Calu3 (cell line): ENCODE data around the gene USB1. TPM values are rescaled to one million over a fixed set of nuclear protein-coding genes. Genes with fewer than 3 reads are reported as not detected.

Experiments used
- BruUV-seq: library from RNA; stranded (reverse); fragments of 400-500 nt; replicated peaks from 2 replicates; lab custom pipeline; 2021; lab: Mats Ljungman, UMichigan
- CTCF ChIA-PET: fragments of 300-600 bp; sonication (Branson Sonifier 250); formaldehyde crosslinking; loops from one replicate; lab custom pipeline; 2022; ENCODE audit warnings: antibody characterized with exemption; lab: Charles Lee
- DNase-seq: peaks from one replicate; pipeline ENCODE4 v3.0.0; 2022
- H3K27ac Mint-ChIP-seq: one replicate; pipeline ENCODE4 v1.8.0; 2022; ENCODE audit warnings: mixed read lengths; ENCODE audit not compliant: unreplicated experiment
- H3K27me3 Mint-ChIP-seq: one replicate; pipeline ENCODE4 v1.8.0; 2022; ENCODE audit warnings: mixed read lengths; ENCODE audit not compliant: unreplicated experiment
- H3K36me3 Mint-ChIP-seq: one replicate; pipeline ENCODE4 v1.8.0; 2022; ENCODE audit warnings: mild to moderate bottlenecking, moderate library complexity, mixed read lengths; ENCODE audit not compliant: insufficient read depth, unreplicated experiment
- H3K4me1 Mint-ChIP-seq: one replicate; pipeline ENCODE4 v1.8.0; 2022; ENCODE audit warnings: mild to moderate bottlenecking, low read depth, mixed read lengths; ENCODE audit not compliant: unreplicated experiment
- H3K4me3 Mint-ChIP-seq: one replicate; pipeline ENCODE4 v1.8.0; 2022; ENCODE audit warnings: mild to moderate bottlenecking, low read depth, moderate library complexity, mixed read lengths; ENCODE audit not compliant: unreplicated experiment
- H3K9me3 Mint-ChIP-seq: one replicate; pipeline ENCODE4 v1.8.0; 2022; ENCODE audit warnings: low read depth, mixed read lengths; ENCODE audit not compliant: unreplicated experiment
- intact Hi-C: fragments of 100-400 bp; cut with micrococcal nuclease; formaldehyde crosslinking; loops from one replicate; pipeline ENCODE4 v1.10.0; 2022; ENCODE audit not compliant: unreplicated experiment
- total RNA-seq: library from RNA; stranded (reverse); gene quantifications from 2 replicates; pipeline ENCODE4 v1.2.3, GENCODE V29; 2022
- TF ChIP-seq, protein P1 (sequence below): fragments of 200-600 bp; IDR thresholded peaks from one replicate; pipeline ENCODE4 v1.8.0; 2022; ENCODE audit warnings: antibody characterized with exemption; ENCODE audit not compliant: unreplicated experiment

USB1 gene
- total RNA-seq, 1 experiment from 2014 or later = 59.3 TPM

DNA sequence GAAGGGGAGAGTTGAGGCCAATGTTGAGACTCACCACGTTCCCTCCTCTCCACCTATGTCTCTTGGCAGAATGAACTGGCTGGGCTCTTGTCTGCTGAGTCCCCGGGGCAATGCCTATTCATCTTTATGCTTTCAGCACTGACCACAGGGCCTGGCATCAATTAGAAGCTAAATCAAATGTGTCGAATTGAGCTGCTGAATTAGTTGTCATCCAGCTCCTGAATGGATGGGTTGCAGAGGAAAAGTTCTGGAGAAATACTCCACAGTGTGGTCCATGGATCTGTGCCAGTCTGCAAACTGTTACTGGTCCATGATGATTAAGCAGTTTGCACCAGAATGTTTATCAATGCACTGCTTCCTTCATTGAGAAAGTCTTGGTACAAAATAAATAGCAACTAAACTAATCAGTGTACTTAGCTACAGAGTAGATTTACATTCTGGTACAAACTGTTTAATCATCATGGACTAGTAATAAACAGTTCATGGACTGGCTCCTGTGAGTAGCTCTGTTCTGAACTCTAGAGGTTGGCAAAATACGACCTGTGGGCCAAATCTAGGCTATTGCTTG, 34.9 kb upstream of the USB1 start:
- no peaks in the 10 kb centered on the region for H3K4me1 Mint-ChIP-seq
- no peak for DNase-seq
- H3K27me3 Mint-ChIP-seq = peaks cover 63% of the 10 kb centered on the region
- CTCF ChIA-PET = interaction anchor here (0.5 to 0.8 kb wide), 2 partner anchors 28 to 34 kb away, joined by 3 to 4 read pairs; no protein-coding TSS in a partner anchor
- intact Hi-C loops = no loop called here
- no peaks in the 10 kb centered on the region for H3K36me3 Mint-ChIP-seq
- H3K4me3 Mint-ChIP-seq = no peak overlapping the region
- BruUV-seq = no TSS peak
- TF ChIP-seq, protein P1, sequence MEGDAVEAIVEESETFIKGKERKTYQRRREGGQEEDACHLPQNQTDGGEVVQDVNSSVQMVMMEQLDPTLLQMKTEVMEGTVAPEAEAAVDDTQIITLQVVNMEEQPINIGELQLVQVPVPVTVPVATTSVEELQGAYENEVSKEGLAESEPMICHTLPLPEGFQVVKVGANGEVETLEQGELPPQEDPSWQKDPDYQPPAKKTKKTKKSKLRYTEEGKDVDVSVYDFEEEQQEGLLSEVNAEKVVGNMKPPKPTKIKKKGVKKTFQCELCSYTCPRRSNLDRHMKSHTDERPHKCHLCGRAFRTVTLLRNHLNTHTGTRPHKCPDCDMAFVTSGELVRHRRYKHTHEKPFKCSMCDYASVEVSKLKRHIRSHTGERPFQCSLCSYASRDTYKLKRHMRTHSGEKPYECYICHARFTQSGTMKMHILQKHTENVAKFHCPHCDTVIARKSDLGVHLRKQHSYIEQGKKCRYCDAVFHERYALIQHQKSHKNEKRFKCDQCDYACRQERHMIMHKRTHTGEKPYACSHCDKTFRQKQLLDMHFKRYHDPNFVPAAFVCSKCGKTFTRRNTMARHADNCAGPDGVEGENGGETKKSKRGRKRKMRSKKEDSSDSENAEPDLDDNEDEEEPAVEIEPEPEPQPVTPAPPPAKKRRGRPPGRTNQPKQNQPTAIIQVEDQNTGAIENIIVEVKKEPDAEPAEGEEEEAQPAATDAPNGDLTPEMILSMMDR = no peak
- no peak overlapping the region for H3K27ac Mint-ChIP-seq
- no peaks in the 10 kb centered on the region for H3K9me3 Mint-ChIP-seq

- intact Hi-C loops = no loop called here
- Mint-ChIP-seq H3K9me3 (no peaks in the 10 kb centered on the region), H3K36me3 (no peaks in the 10 kb centered on the region), H3K4me1 (no peaks in the 10 kb centered on the region), H3K27me3 (peaks cover 63% of the 10 kb centered on the region), H3K4me3 (no peak overlapping the region), H3K27ac (no peak overlapping the region)
- no TSS peak for BruUV-seq
- TF ChIP-seq, protein P1 = no peak
- CTCF ChIA-PET = interaction anchor here (0.8 kb wide), 1 partner anchor 27 kb away, joined by 3 read pairs; no protein-coding TSS in a partner anchor
- DNase-seq = no peak
Measured at GRCh38 chr16:57966986-57967385, 34.2 kb upstream of the USB1 start.

- TF ChIP-seq, protein P1 = no peak
- CTCF ChIA-PET = no interaction called here
- no peak for DNase-seq
- BruUV-seq = no TSS peak
- no peaks in the 10 kb centered on the region for H3K36me3 Mint-ChIP-seq
- H3K4me3 Mint-ChIP-seq = no peak overlapping the region
- H3K27ac Mint-ChIP-seq = no peak overlapping the region
- no peaks in the 10 kb centered on the region for H3K9me3 Mint-ChIP-seq
- H3K27me3 Mint-ChIP-seq = peaks cover 63% of the 10 kb centered on the region
- intact Hi-C loops = no loop called here
- H3K4me1 Mint-ChIP-seq = no peaks in the 10 kb centered on the region
Measured at GRCh38 chr16:57967916-57968315, 33.3 kb upstream of the USB1 start.

GRCh38 chr16:57969451-57970123, 31.6 kb upstream of the USB1 start:
- H3K27ac Mint-ChIP-seq = no peak overlapping the region
- TF ChIP-seq, protein P1 = no peak
- no peak overlapping the region for H3K4me3 Mint-ChIP-seq
- no peaks in the 10 kb centered on the region for H3K4me1 Mint-ChIP-seq
- intact Hi-C loops = no loop called here
- H3K36me3 Mint-ChIP-seq = no peaks in the 10 kb centered on the region
- H3K27me3 Mint-ChIP-seq = peaks cover 59% of the 10 kb centered on the region
- CTCF ChIA-PET = interaction anchor here (1.3 kb wide), 1 partner anchor 11 kb away, joined by 3 read pairs; no protein-coding TSS in a partner anchor
- H3K9me3 Mint-ChIP-seq = no peaks in the 10 kb centered on the region
- no TSS peak for BruUV-seq
- DNase-seq = no peak
